HEK293 (cell line): ENCODE results near the gene HDDC2.

Experiments
- CTCF ChIA-PET: fragments of 350-600 bp; formaldehyde crosslinking; extraction: SDS; loops from one replicate; lab custom pipeline; 2021; ENCODE audit warnings: antibody characterized with exemption; lab: Yijun Ruan, JAX
- POLR2A ChIA-PET: fragments of 300-600 bp; formaldehyde crosslinking; extraction: SDS; loops from one replicate; lab custom pipeline; 2020; ENCODE audit warnings: antibody characterized with exemption, inconsistent platforms; lab: Yijun Ruan, JAX
- H3K27ac ChIP-seq: fragments of 200-500 bp; sonication (Bioruptor generic); 2 replicates; pipeline ENCODE4 v1.5.1; 2014; ENCODE audit warnings: low read depth, low read length, control low read depth, inconsistent platforms; ENCODE audit errors: extremely low read depth
- H3K36me3 ChIP-seq, 2 experiments: fragments of 200-500 bp in 1 of 2; sonication (Bioruptor generic) in 1 of 2; 1 replicate in 1 of 2; 2 replicates in 1 of 2; pipeline ENCODE4 v1.5.1; 2014 to 2017; ENCODE audit warnings: inconsistent platforms in 2 of 2, low read length in 2 of 2; ENCODE audit not compliant: control insufficient read depth in 2 of 2, insufficient read depth in 1 of 2
- H3K4me1 ChIP-seq: fragments of 200-500 bp; sonication (Bioruptor generic); 2 replicates; pipeline ENCODE4 v1.5.1; 2014; ENCODE audit warnings: mild to moderate bottlenecking, low read length, inconsistent platforms; ENCODE audit not compliant: control insufficient read depth, insufficient read depth
- H3K4me3 ChIP-seq: 2 replicates; pipeline ENCODE4 v1.5.1; 2011; ENCODE audit warnings: low read depth, mild to moderate bottlenecking, control low read depth, low read length, moderate library complexity
- H3K9me3 ChIP-seq: fragments of 200-500 bp; sonication (Bioruptor generic); 2 replicates; pipeline ENCODE4 v1.5.1; 2014; ENCODE audit warnings: low read depth, low read length, inconsistent platforms; ENCODE audit not compliant: control insufficient read depth, insufficient read depth
- EGR2 ChIP-seq: fragments of 450-650 bp; formaldehyde crosslinking; IDR thresholded peaks from 2 replicates; pipeline ENCODE4 v1.5.1; 2016; ENCODE audit warnings: low read depth, missing biosample characterization, missing genetic modification characterization
- FEZF1 ChIP-seq: fragments of 450-650 bp; formaldehyde crosslinking; IDR thresholded peaks from 2 replicates; pipeline ENCODE4 v1.5.1; 2016; ENCODE audit warnings: missing biosample characterization, missing genetic modification characterization
- GLI2 ChIP-seq: fragments of 450-650 bp; formaldehyde crosslinking; IDR thresholded peaks from 2 replicates; pipeline ENCODE4; 2017; ENCODE audit warnings: missing biosample characterization, missing genetic modification characterization, low read depth, borderline replicate concordance
- HOXA7 ChIP-seq: sonication (generic); formaldehyde crosslinking; IDR thresholded peaks from 2 replicates; pipeline ENCODE4 v1.8.1; 2022; ENCODE audit warnings: missing genetic modification reagents, borderline replicate concordance
- KLF17 ChIP-seq: fragments of 450-650 bp; formaldehyde crosslinking; IDR thresholded peaks from 2 replicates; pipeline ENCODE4 v1.5.1; 2016; ENCODE audit warnings: missing biosample characterization, missing genetic modification characterization
- OSR2 ChIP-seq: fragments of 450-650 bp; formaldehyde crosslinking; IDR thresholded peaks from 2 replicates; pipeline ENCODE4 v1.5.1; 2016; ENCODE audit warnings: missing biosample characterization, missing genetic modification characterization
- PATZ1 ChIP-seq: fragments of 450-650 bp; formaldehyde crosslinking; IDR thresholded peaks from 2 replicates; pipeline ENCODE4 v1.5.1; 2016; ENCODE audit warnings: missing biosample characterization, missing genetic modification characterization
- PRDM4 ChIP-seq: fragments of 450-650 bp; formaldehyde crosslinking; IDR thresholded peaks from 2 replicates; pipeline ENCODE4 v1.5.1; 2017; ENCODE audit warnings: missing biosample characterization, missing genetic modification characterization
- SP2 ChIP-seq: fragments of 450-650 bp; formaldehyde crosslinking; IDR thresholded peaks from 2 replicates; pipeline ENCODE4 v1.5.1; 2016; ENCODE audit warnings: missing biosample characterization, missing genetic modification characterization
- TRIM28 ChIP-seq: IDR thresholded peaks from 2 replicates; pipeline ENCODE4 v1.6.1; 2011; ENCODE audit warnings: low read length, control low read depth, borderline replicate concordance
- ZBTB1 ChIP-seq: fragments of 450-650 bp; formaldehyde crosslinking; IDR thresholded peaks from 2 replicates; pipeline ENCODE4 v1.5.1; 2016; ENCODE audit warnings: missing biosample characterization, missing genetic modification characterization
- ZFHX2 ChIP-seq: fragments of 450-650 bp; formaldehyde crosslinking; conservative IDR thresholded peaks from 2 replicates; pipeline ENCODE4 v1.5.1; 2016; ENCODE audit warnings: missing biosample characterization, missing genetic modification characterization
- ZNF146 ChIP-seq: fragments of 450-650 bp; formaldehyde crosslinking; IDR thresholded peaks from 2 replicates; pipeline ENCODE4 v1.5.1; 2016; ENCODE audit warnings: missing biosample characterization, missing genetic modification characterization
- ZNF175 ChIP-seq: fragments of 450-650 bp; formaldehyde crosslinking; IDR thresholded peaks from 2 replicates; pipeline ENCODE4 v1.5.1; 2016; ENCODE audit warnings: missing biosample characterization, missing genetic modification characterization
- ZNF211 ChIP-seq: fragments of 450-650 bp; formaldehyde crosslinking; IDR thresholded peaks from 2 replicates; pipeline ENCODE4 v1.5.1; 2016; ENCODE audit warnings: low read depth, missing biosample characterization, missing genetic modification characterization
- ZNF248 ChIP-seq: fragments of 450-650 bp; formaldehyde crosslinking; IDR thresholded peaks from 2 replicates; pipeline ENCODE4 v1.5.1; 2017; ENCODE audit warnings: missing biosample characterization, missing genetic modification characterization
- ZNF292 ChIP-seq: fragments of 450-650 bp; formaldehyde crosslinking; IDR thresholded peaks from 2 replicates; pipeline ENCODE4 v1.5.1; 2016; ENCODE audit warnings: low read depth, missing biosample characterization, missing genetic modification characterization, borderline replicate concordance
- ZNF394 ChIP-seq: fragments of 450-650 bp; formaldehyde crosslinking; IDR thresholded peaks from 2 replicates; pipeline ENCODE4 v1.5.1; 2016; ENCODE audit warnings: missing biosample characterization, missing genetic modification characterization, mild to moderate bottlenecking, moderate library complexity, borderline replicate concordance
- ZNF416 ChIP-seq: fragments of 450-650 bp; formaldehyde crosslinking; IDR thresholded peaks from 2 replicates; pipeline ENCODE4 v1.5.1; 2016; ENCODE audit warnings: missing biosample characterization, missing genetic modification characterization
- ZNF521 ChIP-seq: fragments of 450-650 bp; formaldehyde crosslinking; IDR thresholded peaks from 2 replicates; pipeline ENCODE4 v1.5.1; 2017; ENCODE audit warnings: missing biosample characterization, mild to moderate bottlenecking, missing genetic modification characterization
- ZNF555 ChIP-seq: fragments of 450-650 bp; formaldehyde crosslinking; conservative IDR thresholded peaks from 2 replicates; pipeline ENCODE4 v1.5.1; 2017; ENCODE audit warnings: missing biosample characterization, mild to moderate bottlenecking, missing genetic modification characterization, inconsistent platforms
- ZNF645 ChIP-seq: fragments of 450-650 bp; formaldehyde crosslinking; IDR thresholded peaks from 2 replicates; pipeline ENCODE4; 2016; ENCODE audit warnings: missing biosample characterization, missing genetic modification characterization
- ZNF660 ChIP-seq: fragments of 450-650 bp; IDR thresholded peaks from 2 replicates; pipeline ENCODE4 v1.5.1; 2018; ENCODE audit warnings: missing biosample characterization, mild to moderate bottlenecking, missing genetic modification characterization
- ZNF664 ChIP-seq: fragments of 450-650 bp; formaldehyde crosslinking; IDR thresholded peaks from 2 replicates; pipeline ENCODE4 v1.5.1; 2016; ENCODE audit warnings: missing biosample characterization, missing genetic modification characterization
- ZSCAN23 ChIP-seq: fragments of 450-650 bp; formaldehyde crosslinking; IDR thresholded peaks from 2 replicates; pipeline ENCODE4 v1.5.1; 2016; ENCODE audit warnings: missing biosample characterization, missing genetic modification characterization

HDDC2 gene

GRCh38 chr6:125231133-125231532, 70.6 kb downstream of the HDDC2 start:
- Histone ChIP-seq H3K4me3 (no peak overlapping the region), H3K4me1 (peaks cover 6% of the 10 kb centered on the region; the same call in 1 of the 2 replicates), H3K9me3 (no peaks in the 10 kb centered on the region), H3K27ac (no peak overlapping the region), H3K36me3 (no peaks in the 10 kb centered on the region)
- ChIA-PET CTCF (no interaction called here), POLR2A (no interaction called here)
- TF ChIP-seq PRDM4 (tag by site-specific recombination): 0 out of 2 replicates have a peak, but pooled peaks have one; percentile 12
- no peak for TF ChIP-seq ZNF664 (tag by site-specific recombination)
- TF ChIP-seq KLF17 (tag by site-specific recombination): 0 out of 2 replicates have a peak, but pooled peaks have one; percentile 56

- ChIA-PET POLR2A (no interaction called here), CTCF (no interaction called here)
- H3K4me3 ChIP-seq: no peak overlapping the region
- H3K27ac ChIP-seq: no peak overlapping the region
- H3K36me3 ChIP-seq: no peaks in the 10 kb centered on the region
- TF ChIP-seq SP2 (tag by site-specific recombination) (no peak), ZNF292 (no peak), ZNF660 (tag by site-specific recombination) (no peak), ZNF211 (tag by site-specific recombination) (no peak), GLI2 (tag by site-specific recombination) (no peak), ZNF146 (tag by site-specific recombination) (no peak), ZNF645 (tag by site-specific recombination) (no peak), ZSCAN23 (tag by site-specific recombination) (no peak), ZNF664 (tag by site-specific recombination) (no peak), ZNF394 (tag by site-specific recombination) (no peak), ZNF175 (tag by site-specific recombination) (no peak), ZNF521 (no peak), HOXA7 (CRISPR knock-in tag) (no peak)
- peaks cover 6% of the 10 kb centered on the region; the same call in 1 of the 2 replicates for H3K4me1 ChIP-seq
- H3K9me3 ChIP-seq: no peaks in the 10 kb centered on the region
Observed at GRCh38 chr6:125230674-125231073, 71.1 kb downstream of the HDDC2 start.

GRCh38 chr6:125228981-125229479, 72.7 kb downstream of the HDDC2 start:
- H3K4me3 ChIP-seq: no peak overlapping the region
- CTCF ChIA-PET: interaction anchor here (0.6 to 0.9 kb wide), 2 partner anchors 36 to 765 kb away, joined by 4 read pairs; no protein-coding TSS in a partner anchor
- POLR2A ChIA-PET: interaction anchor here (0.6 to 0.8 kb wide), 2 partner anchors 30 to 134 kb away, joined by 3 to 4 read pairs; no protein-coding TSS in a partner anchor
- TF ChIP-seq ZFHX2 (tag by site-specific recombination) (no peak), OSR2 (tag by site-specific recombination) (no peak), ZNF555 (tag by site-specific recombination) (no peak), FEZF1 (tag by site-specific recombination) (no peak), PATZ1 (tag by site-specific recombination) (no peak), ZNF416 (no peak), EGR2 (tag by site-specific recombination) (no peak), ZNF175 (tag by site-specific recombination) (no peak), TRIM28 (no peak), ZBTB1 (no peak), ZNF248 (no peak)

More at GRCh38 chr6:125228981-125229479, 72.7 kb downstream of the HDDC2 start:
- no peak overlapping the region for H3K27ac ChIP-seq
- no peaks in the 10 kb centered on the region for H3K36me3 ChIP-seq
- peaks cover 6% of the 10 kb centered on the region; the same call in 1 of the 2 replicates for H3K4me1 ChIP-seq
- no peaks in the 10 kb centered on the region for H3K9me3 ChIP-seq
